ENCODE results near the gene SERPINB2.

The SERPINB2 gene, protein sequence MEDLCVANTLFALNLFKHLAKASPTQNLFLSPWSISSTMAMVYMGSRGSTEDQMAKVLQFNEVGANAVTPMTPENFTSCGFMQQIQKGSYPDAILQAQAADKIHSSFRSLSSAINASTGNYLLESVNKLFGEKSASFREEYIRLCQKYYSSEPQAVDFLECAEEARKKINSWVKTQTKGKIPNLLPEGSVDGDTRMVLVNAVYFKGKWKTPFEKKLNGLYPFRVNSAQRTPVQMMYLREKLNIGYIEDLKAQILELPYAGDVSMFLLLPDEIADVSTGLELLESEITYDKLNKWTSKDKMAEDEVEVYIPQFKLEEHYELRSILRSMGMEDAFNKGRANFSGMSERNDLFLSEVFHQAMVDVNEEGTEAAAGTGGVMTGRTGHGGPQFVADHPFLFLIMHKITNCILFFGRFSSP

DNA sequence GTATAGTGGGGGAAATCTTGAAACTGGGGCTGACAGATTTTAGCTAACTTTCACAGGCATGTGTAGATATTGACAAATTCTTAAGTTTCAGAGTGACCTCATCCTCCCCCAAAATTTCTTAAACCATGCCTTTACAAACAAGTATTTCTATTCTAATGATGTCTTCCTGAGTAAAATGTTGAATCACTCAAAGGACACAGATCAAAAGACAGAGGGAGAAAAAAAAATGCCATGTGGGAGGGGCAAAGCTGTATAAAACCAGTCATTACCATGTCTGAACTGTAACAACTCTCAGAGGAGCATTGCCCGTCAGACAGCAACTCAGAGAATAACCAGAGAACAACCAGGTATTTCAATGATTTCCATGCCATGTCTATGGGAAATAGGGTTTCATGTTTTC lies at the start of gene SERPINB2:
Gene SERPINB2 (plus strand): TSS at position 282 of the 400 bp plus-strand sequence. CDS start 3,740 bp downstream, outside the sequence.
- peak; percentile 35 for DNase-seq (ENCODE audit: low spot score)

DNA sequence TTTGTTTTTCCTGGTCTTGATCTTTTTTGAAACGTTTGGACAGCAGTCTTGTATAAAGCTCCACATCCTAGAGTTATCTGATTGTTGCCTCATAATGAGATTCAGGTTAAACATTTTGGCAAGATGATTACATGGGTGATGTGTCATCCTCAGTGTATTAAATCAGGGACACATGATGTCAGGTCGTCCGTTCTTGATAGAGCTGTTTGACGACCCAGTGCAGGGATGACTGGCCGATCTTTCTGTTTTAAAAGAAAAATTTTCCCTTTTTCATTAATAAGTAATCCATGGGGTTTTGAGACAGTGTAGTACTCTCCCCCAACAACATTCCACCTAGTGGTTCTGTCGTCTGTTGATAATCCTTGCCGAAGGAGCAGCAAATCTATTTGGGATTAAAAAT lies 44.5 kb upstream of the SERPINB2 start:
- DNase-seq (ENCODE audit: low spot score), result no peak

DNA sequence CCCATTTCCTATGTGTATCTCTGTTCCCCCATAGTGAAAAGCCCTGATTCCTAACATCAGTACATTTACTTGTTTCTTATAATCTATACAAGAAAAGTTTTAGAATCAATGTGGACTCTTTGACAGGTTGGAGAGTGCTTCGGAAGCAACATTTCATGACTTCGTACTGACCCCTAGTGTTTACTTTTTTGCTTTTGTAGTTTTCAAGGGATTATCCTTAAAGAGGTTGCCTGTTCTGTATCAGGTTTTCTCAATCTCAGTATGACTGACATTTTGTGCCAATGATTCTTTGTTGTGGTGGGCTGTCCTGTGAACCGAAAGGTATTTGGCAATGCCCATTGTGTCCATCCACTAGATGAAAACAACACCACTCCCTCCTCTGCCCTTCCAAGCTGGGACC lies 43.3 kb upstream of the SERPINB2 start:
- DNase-seq (ENCODE audit: low spot score), result peak; percentile 47

DNA sequence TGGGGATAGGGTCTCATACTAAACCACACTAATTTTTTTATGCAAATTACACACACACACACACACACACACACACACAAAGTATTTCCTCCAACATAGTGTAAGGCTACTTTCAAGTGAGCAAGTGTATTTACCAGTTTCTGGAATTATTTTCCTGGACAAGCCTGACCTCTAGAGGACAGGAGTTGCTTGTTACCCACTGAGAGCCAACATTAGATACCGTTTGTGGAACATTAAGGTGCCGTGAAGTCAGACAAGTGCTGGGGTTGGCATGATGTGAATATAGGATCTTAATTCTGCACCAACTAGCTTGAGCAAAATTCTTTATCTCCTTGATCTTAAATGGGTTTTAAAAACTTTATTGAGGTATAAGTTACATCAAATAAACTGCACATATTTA lies 39.3 kb upstream of the SERPINB2 start:
- peak; percentile 55 for DNase-seq (ENCODE audit: low spot score)

DNA sequence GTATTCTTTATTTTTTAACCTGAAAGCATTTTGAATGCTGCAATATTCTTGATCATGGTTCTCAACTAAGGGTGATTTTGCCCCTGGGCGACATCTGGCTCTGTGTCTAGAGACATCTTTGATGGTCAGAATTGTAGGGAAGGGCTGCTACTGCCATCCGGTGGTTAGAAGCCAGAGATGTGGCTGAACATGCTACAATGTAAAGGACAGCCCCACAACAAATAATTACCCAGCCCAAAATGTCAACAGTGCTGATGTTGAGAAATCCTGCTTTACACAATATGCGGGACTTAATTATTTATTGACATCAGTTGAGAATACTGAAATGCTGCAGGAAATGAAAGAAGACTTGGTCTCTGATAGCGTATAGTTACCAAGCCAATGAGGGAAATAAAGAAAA lies 37.5 kb upstream of the SERPINB2 start:
- peak; percentile 48 for DNase-seq (ENCODE audit: low spot score)

DNA sequence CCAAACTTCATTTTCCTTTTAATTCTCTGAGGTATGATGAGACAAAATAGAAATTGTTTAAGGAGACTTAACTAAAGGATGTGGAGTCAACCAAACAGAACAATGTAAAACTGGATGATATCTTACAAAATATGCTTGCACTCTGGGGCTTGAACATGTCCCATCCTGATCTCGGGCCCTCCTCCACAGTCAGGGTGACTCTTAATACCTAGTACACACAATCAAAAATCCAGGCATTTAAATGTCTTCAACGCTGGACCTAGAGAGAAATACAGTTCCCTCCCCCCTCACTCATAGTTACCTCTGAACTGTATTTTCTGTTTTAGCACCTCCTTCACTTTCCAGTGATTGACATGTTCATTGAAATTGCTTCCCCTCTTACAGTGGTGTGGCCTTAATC lies 36.9 kb upstream of the SERPINB2 start:
- no peak for DNase-seq (ENCODE audit: low spot score)

DNA sequence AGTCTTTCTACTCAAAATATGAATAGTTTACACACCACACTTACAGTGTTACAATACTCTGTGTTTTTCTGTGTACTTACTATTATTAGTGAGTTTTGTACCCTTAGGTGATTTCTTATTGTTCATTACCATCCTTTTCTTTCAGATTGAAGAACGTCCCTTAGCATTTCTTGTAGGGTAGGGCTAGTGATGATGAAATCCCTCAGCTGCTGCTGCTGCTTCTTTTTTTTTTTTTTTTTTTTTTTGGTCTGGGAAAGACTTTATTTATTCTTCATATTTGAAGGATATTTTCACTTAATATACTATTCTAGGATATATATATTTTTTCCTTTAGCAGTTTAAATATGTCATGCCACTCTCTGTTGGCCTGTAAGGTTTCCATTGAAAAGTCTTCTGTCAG lies 29.0 kb upstream of the SERPINB2 start:
- no peak for DNase-seq (ENCODE audit: low spot score)

DNA sequence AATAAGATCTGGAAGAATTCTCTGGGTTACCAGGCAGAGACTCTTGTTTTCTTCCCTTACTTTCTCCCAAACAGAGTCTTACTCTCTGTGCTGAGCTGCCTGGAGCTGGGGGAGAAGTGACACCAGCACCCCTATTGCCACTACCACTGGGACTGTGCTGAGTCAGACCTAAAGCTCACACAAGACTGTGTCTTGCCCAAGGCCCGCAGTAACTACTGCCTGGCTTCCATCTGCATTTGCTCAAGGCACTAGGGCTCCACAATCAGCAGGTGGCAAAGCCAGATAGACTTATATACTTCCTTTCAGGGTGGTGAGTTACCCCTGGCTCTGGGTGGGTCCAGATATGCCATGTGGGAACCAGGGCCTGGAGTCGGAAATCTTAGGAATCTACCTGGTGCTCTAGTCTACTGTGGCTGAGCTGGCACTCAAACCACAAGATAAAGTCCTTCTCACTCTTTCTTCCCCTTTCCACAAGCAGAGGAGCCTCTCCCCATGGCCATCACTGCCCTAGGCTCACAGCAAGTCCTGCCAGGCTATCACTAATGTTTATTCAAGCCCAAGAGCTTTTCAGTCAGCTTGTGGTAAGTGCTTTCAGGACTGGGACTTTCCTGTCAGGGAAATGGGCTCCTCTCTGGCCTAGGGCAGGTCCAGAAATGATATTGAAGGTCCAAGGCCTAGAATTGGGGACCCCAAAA lies 27.6 kb upstream of the SERPINB2 start:
- DNase-seq (ENCODE audit: low spot score), result no peak

DNA sequence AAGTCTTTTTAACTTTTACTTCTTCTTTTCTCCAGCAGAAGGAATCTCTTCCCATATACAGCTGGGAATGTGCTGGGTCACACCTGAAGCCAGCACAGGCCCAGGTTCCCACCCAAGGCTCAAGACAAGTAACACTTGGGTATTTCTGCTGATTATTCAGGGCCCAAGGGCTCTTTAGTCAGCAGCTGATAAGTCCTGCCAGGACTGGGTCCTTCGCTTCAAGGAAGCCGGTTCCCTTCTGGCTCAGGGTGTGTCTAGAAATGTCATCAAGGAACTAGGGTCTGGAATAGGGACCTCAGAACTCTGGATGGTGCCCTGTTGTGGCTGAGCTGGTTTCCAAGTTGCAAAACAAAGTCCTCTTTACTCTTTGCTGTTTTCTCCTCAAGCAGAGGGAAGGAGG lies 27.0 kb upstream of the SERPINB2 start:
- DNase-seq (ENCODE audit: low spot score), result no peak

DNA sequence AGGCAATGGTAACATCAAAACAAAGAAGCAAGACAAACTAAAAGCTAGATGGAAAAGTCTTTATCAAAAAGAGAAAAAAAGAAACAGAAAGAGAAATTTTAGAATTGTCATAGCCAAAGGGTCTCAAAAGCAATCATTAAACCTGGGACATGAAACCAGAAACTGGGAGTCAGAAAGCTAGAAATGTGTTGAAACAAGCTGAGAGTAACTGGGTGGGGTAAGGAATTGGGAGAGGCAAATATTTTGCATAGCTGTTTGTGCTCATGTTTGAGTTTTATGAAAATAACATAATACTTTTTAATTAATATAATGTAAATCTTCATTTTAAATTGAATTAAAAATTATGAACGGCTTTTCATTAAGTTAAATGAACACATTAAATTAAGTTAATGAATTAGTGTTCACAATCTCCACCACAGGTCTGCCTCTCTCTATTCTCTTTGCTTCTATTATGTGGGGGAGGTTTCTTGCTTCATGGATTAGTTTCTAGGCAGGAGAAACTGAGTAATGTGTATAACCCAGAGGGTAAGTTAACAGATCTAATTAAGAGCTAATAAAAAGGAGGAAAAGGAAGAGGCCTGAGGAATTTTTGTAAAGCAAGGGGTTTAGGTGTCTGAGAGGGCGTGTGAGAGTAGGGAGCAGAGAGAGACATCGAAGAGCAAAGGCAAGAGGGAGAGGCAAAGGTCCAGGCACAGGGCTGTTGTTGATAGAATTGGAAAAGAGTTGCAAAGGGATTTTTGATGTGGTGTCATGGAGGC lies 20.0 kb upstream of the SERPINB2 start:
- peak; percentile 51 for DNase-seq (ENCODE audit: low spot score)

DNA sequence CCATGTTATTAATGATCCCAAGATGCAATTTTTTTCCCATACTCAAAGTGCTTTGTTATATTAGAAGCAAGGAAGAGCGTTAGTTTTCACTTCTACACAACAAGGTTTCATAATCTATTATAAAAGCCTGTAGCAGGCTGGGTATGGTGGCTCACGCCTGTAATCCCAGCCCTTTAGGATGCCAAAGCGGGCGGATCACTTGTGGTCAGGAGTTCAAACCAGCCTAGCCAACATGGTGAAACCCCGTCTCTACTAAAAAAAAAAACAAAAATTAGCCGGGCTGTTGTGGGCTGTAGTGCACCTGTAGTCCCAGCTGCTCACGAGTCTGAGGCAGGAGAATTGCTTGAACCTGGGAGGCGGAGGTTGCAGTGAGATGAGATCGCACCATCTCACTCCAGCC lies 19.0 kb upstream of the SERPINB2 start:
- no peak for DNase-seq (ENCODE audit: low spot score)

DNA sequence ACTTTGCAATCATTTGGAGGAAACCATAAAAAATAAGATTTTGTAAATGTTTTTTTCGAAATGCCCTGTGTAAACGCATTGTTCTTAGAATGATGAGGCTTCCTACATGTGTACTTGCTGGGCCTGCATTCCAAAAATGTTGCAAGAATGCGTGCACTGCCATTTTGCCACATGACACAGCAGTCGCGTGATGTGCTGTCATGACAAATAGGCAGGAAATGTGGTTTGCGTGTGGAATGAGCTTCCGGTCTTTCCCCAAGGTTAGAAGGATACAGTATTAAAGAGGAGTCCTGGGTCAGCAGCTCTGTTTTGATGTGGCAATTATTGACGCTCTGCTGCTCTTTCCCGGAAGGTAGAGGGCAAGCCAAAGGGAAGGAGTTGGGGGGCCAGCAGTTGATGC lies 18.1 kb upstream of the SERPINB2 start:
- peak; percentile 88 for DNase-seq (ENCODE audit: low spot score)

DNA sequence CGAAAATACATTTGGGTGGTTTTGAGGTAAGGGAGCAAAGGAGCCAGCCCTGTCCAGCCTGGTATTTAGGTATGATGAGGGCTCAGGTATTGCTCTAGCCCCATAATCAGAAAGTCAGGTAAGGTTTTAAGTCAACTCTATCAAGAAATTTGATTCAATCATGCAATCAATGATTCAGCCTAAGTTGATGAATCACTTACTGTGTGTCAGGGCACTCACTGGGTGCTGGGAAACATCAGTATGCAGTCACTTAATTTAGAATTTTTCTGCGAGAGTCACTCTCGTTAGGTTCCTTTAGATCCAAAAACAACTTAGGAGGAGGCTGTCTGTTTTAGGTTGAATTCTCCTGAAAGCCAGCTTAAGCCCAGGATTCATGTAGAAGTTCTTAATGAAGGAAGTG lies 17.7 kb upstream of the SERPINB2 start:
- DNase-seq (ENCODE audit: low spot score), result peak; percentile 64

DNA sequence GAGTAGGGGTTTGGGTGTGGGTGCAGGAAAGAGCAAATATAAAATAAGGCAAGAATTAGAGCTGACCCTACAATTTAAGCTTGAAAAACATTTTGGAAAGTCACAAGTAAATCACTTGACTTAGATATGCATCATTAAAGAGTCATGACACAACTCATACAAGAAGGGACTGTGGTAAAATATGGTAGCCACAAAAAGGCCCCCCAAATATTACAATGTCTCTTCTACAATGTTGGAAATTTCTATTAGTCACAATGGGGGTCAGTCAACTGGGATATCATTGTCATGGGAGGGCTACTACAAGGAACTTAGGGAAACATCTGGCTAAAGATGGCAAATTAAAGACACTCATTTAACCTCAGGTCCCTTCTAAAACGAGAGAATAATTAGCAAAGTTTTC lies 15.7 kb upstream of the SERPINB2 start:
- no peak for DNase-seq (ENCODE audit: low spot score)

DNA sequence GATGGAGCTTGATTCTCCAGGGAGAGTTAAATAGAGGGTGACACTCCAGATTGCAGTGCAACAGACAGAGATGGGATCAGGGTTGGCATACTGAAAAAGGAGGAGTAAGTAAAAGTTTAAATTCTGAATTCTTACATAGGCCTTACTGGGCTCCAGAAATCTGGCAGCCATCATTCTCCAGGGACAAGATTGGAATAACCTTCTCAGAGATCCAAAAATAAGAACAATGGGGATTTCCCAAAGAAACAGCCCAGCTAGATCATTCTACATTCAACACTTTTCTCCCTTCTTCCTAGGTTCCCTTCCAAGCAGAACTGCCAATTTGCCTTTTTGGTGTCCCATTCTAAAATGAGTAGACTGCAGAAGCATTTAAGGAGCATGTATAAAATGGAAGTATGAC lies 14.9 kb upstream of the SERPINB2 start:
- DNase-seq (ENCODE audit: low spot score), result no peak

DNA sequence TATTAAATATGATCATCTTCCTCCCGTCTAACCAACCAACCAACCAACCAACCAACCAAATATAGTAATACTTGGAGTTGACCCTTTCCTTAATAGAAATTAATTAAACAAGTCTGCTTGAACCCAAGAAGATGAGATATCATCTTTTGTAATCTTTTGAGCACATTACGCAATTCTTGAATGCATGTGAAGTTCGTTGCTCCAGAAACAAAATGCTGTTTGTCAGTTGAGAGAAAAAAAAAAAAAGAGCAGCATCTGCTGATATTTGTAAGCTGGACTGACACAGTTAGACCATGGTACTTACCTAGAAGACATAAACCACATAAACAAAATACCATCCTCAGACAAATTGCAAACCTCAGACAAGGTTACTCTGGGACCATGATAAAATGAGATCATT lies 9.2 kb upstream of the SERPINB2 start:
- peak; percentile 32 for DNase-seq (ENCODE audit: low spot score)

DNA sequence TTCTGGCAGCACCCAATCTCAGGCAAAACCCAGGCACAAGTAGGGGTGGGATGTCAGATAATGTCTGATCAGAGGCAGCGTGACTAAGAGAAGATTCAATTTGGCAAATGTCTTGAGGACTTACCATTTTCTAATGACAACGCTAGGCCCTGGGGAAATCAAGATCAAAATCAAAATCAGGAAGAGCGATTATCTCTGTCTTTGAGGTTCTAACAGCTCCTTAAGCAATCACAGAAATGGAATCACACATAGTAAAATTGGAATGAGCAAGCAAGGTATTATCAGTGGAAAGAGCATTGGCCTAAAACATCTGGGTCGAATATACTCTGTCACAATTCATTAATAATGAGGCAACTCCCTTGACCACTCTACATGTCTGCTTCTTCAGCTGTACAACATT lies 8.6 kb upstream of the SERPINB2 start:
- no peak for DNase-seq (ENCODE audit: low spot score)

DNA sequence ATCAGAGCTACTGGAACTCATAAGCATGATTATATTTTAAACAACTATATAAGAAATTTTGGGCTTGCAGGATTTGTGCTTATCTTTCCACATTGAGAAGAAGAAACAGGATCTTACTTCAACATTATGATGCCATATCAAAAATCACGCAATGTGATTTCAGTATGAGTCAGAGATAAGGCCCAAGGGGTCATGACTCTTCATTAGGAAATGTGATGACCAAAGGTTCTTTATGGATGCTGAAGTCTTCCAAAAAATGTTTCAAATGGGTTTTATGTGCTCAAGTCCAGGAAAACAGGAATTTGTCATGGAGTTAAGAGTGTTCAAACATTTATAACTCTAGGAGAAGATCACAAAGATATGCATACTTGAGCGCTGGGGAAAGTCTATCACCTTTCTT lies 7.8 kb upstream of the SERPINB2 start:
- DNase-seq (ENCODE audit: low spot score), result no peak

DNA sequence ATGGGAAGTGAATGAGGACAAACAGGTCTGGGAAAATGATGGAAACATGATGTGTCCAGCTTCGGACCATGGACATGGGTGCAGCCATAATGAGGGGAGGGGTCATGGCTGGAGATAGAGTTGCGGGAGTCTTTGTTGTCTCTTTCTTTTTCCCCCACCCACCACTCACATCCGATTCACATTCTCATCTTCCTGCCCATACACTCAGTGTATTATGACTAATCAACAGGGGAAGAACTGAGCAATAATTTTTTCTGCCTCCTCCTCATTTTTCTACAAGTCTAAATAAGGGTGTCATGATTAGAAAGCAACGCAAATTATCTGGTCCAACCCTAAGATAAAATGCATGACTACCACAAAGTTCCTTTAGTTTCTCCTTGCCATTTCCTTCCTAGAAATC lies 5.7 kb upstream of the SERPINB2 start:
- DNase-seq (ENCODE audit: low spot score), result peak; percentile 22

DNA sequence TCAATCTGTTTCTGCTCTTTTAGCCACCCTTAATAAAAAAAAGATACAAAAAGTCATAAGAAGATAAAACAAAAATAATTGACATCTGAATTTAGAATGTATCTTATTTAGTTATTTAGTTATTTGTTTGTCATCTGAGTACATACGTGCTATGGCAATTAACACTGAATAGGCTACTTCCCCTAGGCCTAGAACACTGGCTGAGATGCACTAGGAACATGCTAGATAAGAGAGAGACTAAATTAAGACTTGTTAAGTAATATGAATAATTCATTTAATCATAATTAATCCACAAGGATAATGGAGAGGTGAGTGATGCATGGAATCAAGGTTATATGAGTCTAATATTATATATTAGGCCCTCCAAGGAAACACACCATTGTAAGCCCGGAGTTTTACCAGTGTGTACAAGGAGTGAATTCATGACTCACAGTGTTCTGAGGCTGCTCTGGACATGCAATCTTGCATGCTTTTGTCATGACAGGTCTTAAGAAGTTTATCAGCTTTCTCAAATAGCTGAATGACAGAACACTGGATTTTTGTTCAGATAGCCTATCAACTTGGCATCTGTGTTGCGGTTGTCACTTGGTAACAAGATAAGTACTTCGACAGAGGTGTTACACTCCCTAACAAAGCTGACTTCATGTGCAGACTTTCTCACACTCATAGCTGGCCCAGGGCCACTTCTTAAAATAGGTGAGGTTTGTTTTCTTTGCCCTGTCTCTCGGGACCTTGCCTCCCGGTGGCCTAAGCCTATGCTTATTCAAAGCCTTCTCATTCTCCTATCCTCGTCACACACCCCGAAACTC lies 5.0 kb upstream of the SERPINB2 start:
- peak; percentile 70 for DNase-seq (ENCODE audit: low spot score)

DNA sequence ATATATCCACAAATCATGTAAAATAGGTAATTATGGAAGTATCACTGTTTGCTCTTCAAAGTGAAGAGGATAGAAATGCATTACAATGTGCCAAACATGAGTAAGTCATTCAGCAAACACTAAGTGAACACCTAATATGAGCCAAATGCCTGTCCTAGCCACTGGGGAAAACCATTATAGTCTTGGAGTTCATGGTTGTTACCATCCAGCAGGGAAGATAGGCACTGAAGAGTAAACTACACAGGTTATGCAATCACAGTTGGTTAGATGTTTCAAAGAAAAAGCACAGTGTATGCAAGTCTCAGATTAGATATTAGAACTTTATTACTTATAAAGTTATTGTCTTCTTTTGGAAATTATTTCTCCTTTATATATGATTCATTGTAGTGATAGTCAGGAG lies 3.9 kb upstream of the SERPINB2 start:
- DNase-seq (ENCODE audit: low spot score), result no peak

Data from AG20443 (cell line).